HUES6 (cell line): ENCODE results near the gene MYL2.
"Not testable (repeated sequence)": the region's sequence is repeated elsewhere in the genome, so short reads cannot be mapped to it uniquely, and the experiment has no call there.

ENCODE experiments used
- H3K27ac ChIP-seq: 2 replicates; pipeline ENCODE4 v1.7.0; 2013; ENCODE audit warnings: low read depth, mild to moderate bottlenecking, low read length, inconsistent platforms
- H3K27me3 ChIP-seq: 2 replicates; pipeline ENCODE4 v1.6.1; 2013; ENCODE audit warnings: low read length; ENCODE audit not compliant: control insufficient read depth, insufficient read depth
- H3K36me3 ChIP-seq: 2 replicates; pipeline ENCODE4 v1.6.1; 2013; ENCODE audit warnings: low read length; ENCODE audit not compliant: control insufficient read depth, insufficient read depth
- H3K4me1 ChIP-seq: 2 replicates; pipeline ENCODE4 v1.6.1; 2013; ENCODE audit warnings: low read length; ENCODE audit not compliant: control insufficient read depth, insufficient read depth
- H3K4me3 ChIP-seq: 2 replicates; pipeline ENCODE4 v1.5.1; 2013; ENCODE audit warnings: low read depth, low read length
- H3K9ac ChIP-seq: one replicate; pipeline ENCODE4 v1.6.1; 2013; ENCODE audit warnings: mild to moderate bottlenecking, low read length
- H3K9me3 ChIP-seq: 2 replicates; pipeline ENCODE4 v1.6.1; 2013; ENCODE audit warnings: low read depth, low read length; ENCODE audit not compliant: control insufficient read depth, insufficient read depth

The MYL2 gene

GRCh38 chr12:110920324-110920910, at the start of gene MYL2:
TSS of gene MYL2 (minus strand) at chr12:110920579. CDS start at chr12:110920529, 50 bp downstream.
- H3K27me3 ChIP-seq: no peaks in the 10 kb centered on the region

GRCh38 chr12:110966081-110966760, 45.8 kb upstream of the MYL2 start:
- Histone ChIP-seq H3K9ac (no peak overlapping the region), H3K4me3 (no peak overlapping the region), H3K36me3 (no peaks in the 10 kb centered on the region), H3K4me1 (no peaks in the 10 kb centered on the region), H3K27me3 (peaks cover 5% of the 10 kb centered on the region; the same call in 1 of the 2 replicates), H3K9me3 (no peaks in the 10 kb centered on the region; the same call in 1 of the 2 replicates), H3K27ac (no peak overlapping the region)

More at GRCh38 chr12:110920324-110920910, at the start of gene MYL2:
- H3K36me3 ChIP-seq: no peaks in the 10 kb centered on the region
- no peak within 1 kb of the TSS for H3K9ac ChIP-seq
- no peaks in the 10 kb centered on the region for H3K9me3 ChIP-seq
- H3K4me1 ChIP-seq: peaks cover 21% of the 10 kb centered on the region
- no peak within 1 kb of the TSS for H3K27ac ChIP-seq
- H3K4me3 ChIP-seq: no peak within 1 kb of the TSS

- H3K4me3 ChIP-seq: no peak overlapping the region
- no peaks in the 10 kb centered on the region for H3K36me3 ChIP-seq
- H3K4me1 ChIP-seq: no peaks in the 10 kb centered on the region
- H3K27ac ChIP-seq: no peak overlapping the region
- no peak overlapping the region for H3K9ac ChIP-seq
- H3K9me3 ChIP-seq: no peaks in the 10 kb centered on the region
- peaks cover 5% of the 10 kb centered on the region; the same call in 1 of the 2 replicates for H3K27me3 ChIP-seq
Measured at GRCh38 chr12:110965574-110965973, 45.2 kb upstream of the MYL2 start.

GRCh38 chr12:110960795-110961194, 40.4 kb upstream of the MYL2 start:
- Histone ChIP-seq H3K9ac (no peak overlapping the region), H3K27me3 (no peaks in the 10 kb centered on the region), H3K36me3 (no peaks in the 10 kb centered on the region), H3K9me3 (no peaks in the 10 kb centered on the region), H3K4me1 (no peaks in the 10 kb centered on the region), H3K27ac (no peak overlapping the region), H3K4me3 (no peak overlapping the region)

GRCh38 chr12:110957652-110958051, 37.3 kb upstream of the MYL2 start:
- no peak overlapping the region for H3K27ac ChIP-seq
- no peaks in the 10 kb centered on the region for H3K27me3 ChIP-seq
- no peak overlapping the region for H3K9ac ChIP-seq

GRCh38 chr12:110957159-110957558, 36.8 kb upstream of the MYL2 start:
- H3K36me3 ChIP-seq: no peaks in the 10 kb centered on the region
- H3K9me3 ChIP-seq: peaks cover 2% of the 10 kb centered on the region; the same call in 1 of the 2 replicates
- H3K27me3 ChIP-seq: no peaks in the 10 kb centered on the region
- no peak overlapping the region for H3K27ac ChIP-seq
- no peak overlapping the region for H3K9ac ChIP-seq
- no peak overlapping the region for H3K4me3 ChIP-seq
- H3K4me1 ChIP-seq: no peaks in the 10 kb centered on the region

More at GRCh38 chr12:110957652-110958051, 37.3 kb upstream of the MYL2 start:
- Histone ChIP-seq H3K36me3 (no peaks in the 10 kb centered on the region), H3K9me3 (no peaks in the 10 kb centered on the region), H3K4me3 (no peak overlapping the region), H3K4me1 (no peaks in the 10 kb centered on the region)

- H3K4me3 ChIP-seq, H3K9ac ChIP-seq, H3K36me3 ChIP-seq, H3K4me1 ChIP-seq, H3K27ac ChIP-seq, H3K27me3 ChIP-seq: not testable (repeated sequence)
- peaks cover 27% of the 10 kb centered on the region for H3K9me3 ChIP-seq
Measured at GRCh38 chr12:110950867-110951266, 30.5 kb upstream of the MYL2 start.

GRCh38 chr12:110950466-110950865, 30.1 kb upstream of the MYL2 start:
- H3K9ac ChIP-seq, H3K4me3 ChIP-seq, H3K27me3 ChIP-seq, H3K4me1 ChIP-seq, H3K36me3 ChIP-seq, H3K27ac ChIP-seq: not testable (repeated sequence)
- peaks cover 31% of the 10 kb centered on the region for H3K9me3 ChIP-seq

GRCh38 chr12:110948041-110948440, 27.7 kb upstream of the MYL2 start:
- no peak overlapping the region for H3K4me3 ChIP-seq
- H3K36me3 ChIP-seq: peaks cover 3% of the 10 kb centered on the region; the same call in 1 of the 2 replicates
- peaks cover 39% of the 10 kb centered on the region for H3K9me3 ChIP-seq
- H3K27ac ChIP-seq: no peak overlapping the region
- H3K27me3 ChIP-seq: no peaks in the 10 kb centered on the region
- H3K9ac ChIP-seq: no peak overlapping the region
- H3K4me1 ChIP-seq: no peaks in the 10 kb centered on the region

GRCh38 chr12:110943373-110943772, 23.0 kb upstream of the MYL2 start:
- Histone ChIP-seq H3K4me1 (no peaks in the 10 kb centered on the region), H3K9me3 (peaks cover 28% of the 10 kb centered on the region), H3K4me3 (no peak overlapping the region), H3K36me3 (peaks cover 8% of the 10 kb centered on the region; the same call in 1 of the 2 replicates), H3K27me3 (no peaks in the 10 kb centered on the region), H3K27ac (no peak overlapping the region), H3K9ac (no peak overlapping the region)

GRCh38 chr12:110941391-110941790, 21.0 kb upstream of the MYL2 start:
- H3K4me1 ChIP-seq: no peaks in the 10 kb centered on the region
- peaks cover 7% of the 10 kb centered on the region; the same call in 1 of the 2 replicates for H3K36me3 ChIP-seq
- H3K9ac ChIP-seq: no peak overlapping the region
- no peaks in the 10 kb centered on the region for H3K27me3 ChIP-seq
- H3K27ac ChIP-seq: no peak overlapping the region
- peaks cover 17% of the 10 kb centered on the region for H3K9me3 ChIP-seq
- H3K4me3 ChIP-seq: no peak overlapping the region
